ENCODE measurements around the gene PNPLA2.

The PNPLA2 gene

GRCh38 chr11:863023-863909, 44.6 kb downstream of the PNPLA2 start:
- no peak for TF ChIP-seq CTCF (IDR thresholded peaks at IDR 0.05; ENCODE audit: control insufficient read depth, insufficient read depth, low read depth, low read length, missing control alignments)
- DNase-seq (ENCODE audit: low read depth), result no peak
- H3K4me3 ChIP-seq (ENCODE audit: control insufficient read depth, low read depth, low read length), result no peak overlapping the region

- H3K4me3 ChIP-seq (ENCODE audit: control insufficient read depth, low read depth, low read length), result no peak overlapping the region
- TF ChIP-seq CTCF (IDR thresholded peaks at IDR 0.05; ENCODE audit: control insufficient read depth, insufficient read depth, low read depth, low read length, missing control alignments), result no peak
- no peak for DNase-seq (ENCODE audit: low read depth)
Measured at GRCh38 chr11:863910-864827, 45.5 kb downstream of the PNPLA2 start.

- H3K4me3 ChIP-seq (ENCODE audit: control insufficient read depth, low read depth, low read length), result no peak overlapping the region
- DNase-seq (ENCODE audit: low read depth), result no peak
- no peak for TF ChIP-seq CTCF (IDR thresholded peaks at IDR 0.05; ENCODE audit: control insufficient read depth, insufficient read depth, low read depth, low read length, missing control alignments)
Measured at GRCh38 chr11:864898-865297, 46.2 kb downstream of the PNPLA2 start.

DNA sequence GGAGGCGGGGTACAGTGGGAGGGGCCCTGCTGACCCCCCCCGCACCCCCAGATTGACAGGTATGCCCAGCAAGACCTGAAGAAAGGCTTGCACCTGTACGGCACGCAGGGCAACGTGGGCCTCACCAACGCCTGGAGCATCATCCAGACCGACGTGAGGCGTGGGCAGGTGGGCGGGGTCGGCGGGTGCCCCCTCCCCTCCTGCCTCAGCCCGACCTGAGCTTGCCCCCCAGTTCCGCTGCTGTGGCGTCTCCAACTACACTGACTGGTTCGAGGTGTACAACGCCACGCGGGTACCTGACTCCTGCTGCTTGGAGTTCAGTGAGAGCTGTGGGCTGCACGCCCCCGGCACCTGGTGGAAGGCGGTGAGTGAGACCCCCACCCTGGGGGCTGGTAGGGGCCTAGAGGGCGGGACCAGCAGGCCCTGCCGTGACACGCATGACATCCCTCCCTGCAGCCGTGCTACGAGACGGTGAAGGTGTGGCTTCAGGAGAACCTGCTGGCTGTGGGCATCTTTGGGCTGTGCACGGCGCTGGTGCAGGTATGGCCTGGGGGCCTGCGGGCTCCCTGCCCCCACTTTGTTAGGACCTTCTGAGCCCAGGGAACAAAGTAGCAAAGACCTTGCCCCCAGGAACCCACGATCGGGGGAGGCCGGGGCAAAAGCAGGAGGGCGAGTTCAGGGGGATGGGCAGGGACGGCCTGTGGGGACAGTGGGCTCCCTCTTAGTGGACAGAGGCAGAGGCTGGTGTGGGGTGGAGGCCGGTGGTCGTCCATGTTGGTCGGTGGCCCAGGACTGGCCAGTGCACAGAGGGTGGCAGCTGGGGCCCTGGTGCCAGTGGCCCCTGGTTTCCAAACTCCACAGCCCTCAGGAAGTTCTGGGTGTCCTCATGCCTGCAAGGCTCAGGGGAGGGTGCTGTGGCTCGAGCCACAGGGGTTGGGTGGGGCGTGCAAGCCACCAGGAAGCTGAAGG, 47.0 kb downstream of the PNPLA2 start:
- no peak for TF ChIP-seq CTCF (IDR thresholded peaks at IDR 0.05; ENCODE audit: control insufficient read depth, insufficient read depth, low read depth, low read length, missing control alignments)
- H3K4me3 ChIP-seq (ENCODE audit: control insufficient read depth, low read depth, low read length), result no peak overlapping the region

DNA sequence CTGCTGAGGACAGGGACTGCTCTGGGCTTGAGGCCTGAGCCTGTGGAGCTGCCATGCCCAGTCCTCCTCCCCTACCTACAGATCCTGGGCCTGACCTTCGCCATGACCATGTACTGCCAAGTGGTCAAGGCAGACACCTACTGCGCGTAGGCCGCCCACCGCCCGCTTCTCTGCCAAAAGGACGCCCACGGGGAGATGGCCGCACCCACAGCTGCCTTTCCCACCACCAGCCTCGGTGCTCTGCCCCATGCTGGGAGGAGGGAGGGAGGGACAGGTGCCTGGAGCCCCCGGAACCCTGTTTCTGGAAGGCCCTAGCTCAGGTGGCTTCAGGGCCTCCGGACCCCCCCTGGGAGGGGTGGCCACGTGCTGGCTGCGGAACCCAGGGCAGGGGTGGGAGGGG, 47.8 kb downstream of the PNPLA2 start:
- no peak for DNase-seq (ENCODE audit: low read depth)
- H3K4me3 ChIP-seq (ENCODE audit: control insufficient read depth, low read depth, low read length), result no peak overlapping the region
- no peak for TF ChIP-seq CTCF (IDR thresholded peaks at IDR 0.05; ENCODE audit: control insufficient read depth, insufficient read depth, low read depth, low read length, missing control alignments)

More for the DNA sequence above, 47.0 kb downstream of the PNPLA2 start:
- no peak for DNase-seq (ENCODE audit: low read depth)

Data from AG09309 (cell line).